WERI-Rb-1 (cell line): ENCODE data around the gene LILRB4.

Source experiments
- DNase-seq: peaks from one replicate; pipeline ENCODE4 v3.0.0-alpha.2; 2020
- H3K27ac ChIP-seq: fragments of 250-450 bp; sonication (Bioruptor Pico); 2 replicates; pipeline ENCODE4 v1.5.1; 2020; ENCODE audit warnings: mild to moderate bottlenecking, moderate library complexity
- H3K27me3 ChIP-seq: fragments of 250-450 bp; sonication (Bioruptor Pico); 2 replicates; pipeline ENCODE4 v1.5.1; 2021; ENCODE audit warnings: mild to moderate bottlenecking, low read depth, moderate library complexity; ENCODE audit not compliant: insufficient read depth, severe bottlenecking
- H3K36me3 ChIP-seq: fragments of 250-450 bp; sonication (Bioruptor Pico); 2 replicates; pipeline ENCODE4 v1.5.1; 2020; ENCODE audit warnings: mild to moderate bottlenecking, moderate library complexity
- H3K4me3 ChIP-seq: 2 replicates; pipeline ENCODE4 v1.5.1; 2011; ENCODE audit warnings: low read depth, mild to moderate bottlenecking, control low read depth, low read length
- H3K9me3 ChIP-seq: fragments of 250-450 bp; sonication (Bioruptor Pico); 2 replicates; pipeline ENCODE4 v1.5.1; 2021; ENCODE audit warnings: mild to moderate bottlenecking, moderate library complexity; ENCODE audit not compliant: severe bottlenecking
- TF ChIP-seq, protein P1 (sequence below): IDR thresholded peaks from 2 replicates; pipeline ENCODE4 v1.5.1; 2011; ENCODE audit warnings: low read depth, mild to moderate bottlenecking, control low read depth, inconsistent platforms, low read length

LILRB4 gene

DNA sequence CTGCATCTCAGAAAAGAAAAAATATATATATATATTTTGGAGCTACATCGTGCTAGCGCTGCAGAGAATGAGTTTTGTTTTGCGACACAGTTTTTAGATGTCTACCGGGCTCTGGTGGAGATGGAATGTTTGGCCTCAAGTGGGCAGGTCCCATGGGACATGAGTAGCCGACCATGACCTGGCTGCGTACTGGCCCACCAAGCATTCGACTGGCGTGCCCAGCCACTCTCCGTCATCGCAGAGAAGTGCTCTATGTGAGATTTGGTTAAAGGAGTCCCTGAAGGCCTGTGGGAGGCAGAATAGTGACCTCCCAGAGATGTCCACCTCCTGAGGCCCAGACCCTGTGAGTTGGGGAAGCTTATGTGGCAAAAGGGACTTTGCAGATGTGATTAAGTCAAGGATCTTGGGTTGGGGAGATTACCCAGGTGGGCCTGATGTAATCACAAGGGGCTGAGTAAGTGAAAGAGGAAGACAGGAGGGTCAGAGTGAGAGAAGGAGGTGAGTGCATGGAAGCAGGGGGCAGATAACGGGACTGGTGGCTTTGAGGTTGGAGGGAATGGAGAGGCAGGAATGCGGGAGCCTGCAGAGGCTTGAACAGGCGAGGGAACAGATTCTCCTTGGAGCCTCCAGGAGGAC is 821 bp upstream of the LILRB4 start:
- peaks cover 5% of the 10 kb centered on the region for H3K9me3 ChIP-seq
- DNase-seq = no peak
- no peak overlapping the region for H3K4me3 ChIP-seq

DNA sequence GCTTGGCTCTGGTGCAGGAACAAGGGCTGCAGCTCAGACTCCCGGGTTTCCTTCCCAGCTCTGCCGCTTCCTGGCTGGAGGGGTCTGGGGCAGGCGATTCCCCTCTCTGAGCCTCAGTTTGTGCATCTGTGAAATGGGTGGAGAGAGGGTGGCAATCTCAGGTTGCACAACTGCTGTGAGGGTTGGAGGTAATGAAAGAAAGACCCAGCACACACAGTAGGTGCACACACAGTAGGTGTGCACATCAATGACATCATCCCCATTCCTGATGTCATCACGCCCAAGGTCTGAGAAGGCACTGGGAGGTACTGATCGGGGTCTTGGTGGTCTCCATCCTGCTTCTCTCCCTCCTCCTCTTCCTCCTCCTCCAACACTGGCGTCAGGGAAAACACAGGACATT is 2.7 kb downstream of the LILRB4 start:
- Histone ChIP-seq H3K4me3 (no peak overlapping the region), H3K27me3 (peaks cover 62% of the 10 kb centered on the region), H3K9me3 (no peaks in the 10 kb centered on the region), H3K36me3 (no peaks in the 10 kb centered on the region), H3K27ac (no peak overlapping the region)
- TF ChIP-seq, protein P1, sequence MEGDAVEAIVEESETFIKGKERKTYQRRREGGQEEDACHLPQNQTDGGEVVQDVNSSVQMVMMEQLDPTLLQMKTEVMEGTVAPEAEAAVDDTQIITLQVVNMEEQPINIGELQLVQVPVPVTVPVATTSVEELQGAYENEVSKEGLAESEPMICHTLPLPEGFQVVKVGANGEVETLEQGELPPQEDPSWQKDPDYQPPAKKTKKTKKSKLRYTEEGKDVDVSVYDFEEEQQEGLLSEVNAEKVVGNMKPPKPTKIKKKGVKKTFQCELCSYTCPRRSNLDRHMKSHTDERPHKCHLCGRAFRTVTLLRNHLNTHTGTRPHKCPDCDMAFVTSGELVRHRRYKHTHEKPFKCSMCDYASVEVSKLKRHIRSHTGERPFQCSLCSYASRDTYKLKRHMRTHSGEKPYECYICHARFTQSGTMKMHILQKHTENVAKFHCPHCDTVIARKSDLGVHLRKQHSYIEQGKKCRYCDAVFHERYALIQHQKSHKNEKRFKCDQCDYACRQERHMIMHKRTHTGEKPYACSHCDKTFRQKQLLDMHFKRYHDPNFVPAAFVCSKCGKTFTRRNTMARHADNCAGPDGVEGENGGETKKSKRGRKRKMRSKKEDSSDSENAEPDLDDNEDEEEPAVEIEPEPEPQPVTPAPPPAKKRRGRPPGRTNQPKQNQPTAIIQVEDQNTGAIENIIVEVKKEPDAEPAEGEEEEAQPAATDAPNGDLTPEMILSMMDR = no peak
- no peak for DNase-seq

More for the DNA sequence above, 821 bp upstream of the LILRB4 start:
- Histone ChIP-seq H3K27ac (no peak overlapping the region), H3K27me3 (peaks cover 75% of the 10 kb centered on the region), H3K36me3 (no peaks in the 10 kb centered on the region)
- TF ChIP-seq, protein P1 = no peak

DNA sequence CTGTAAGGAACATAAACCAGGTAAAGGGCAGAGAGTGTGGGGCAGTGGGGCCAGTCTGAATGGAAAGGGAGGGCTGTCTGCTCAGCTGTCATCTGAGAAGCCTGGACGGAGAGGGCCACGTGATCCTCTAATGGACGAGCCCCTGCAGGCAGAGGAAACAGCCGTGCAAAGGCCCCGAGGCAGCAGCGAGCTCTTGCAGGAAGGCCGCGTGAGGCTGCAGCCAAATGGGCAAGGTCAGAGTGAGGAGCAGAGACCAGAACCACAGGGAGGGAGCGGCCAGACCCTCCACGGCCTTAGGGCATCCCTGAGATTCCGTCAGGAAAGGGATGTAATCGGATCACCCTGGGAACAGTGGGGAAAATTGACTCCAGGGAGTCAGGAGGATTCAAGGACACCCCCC is 4.4 kb downstream of the LILRB4 start:
- H3K36me3 ChIP-seq = no peaks in the 10 kb centered on the region
- no peaks in the 10 kb centered on the region for H3K9me3 ChIP-seq
- peaks cover 62% of the 10 kb centered on the region for H3K27me3 ChIP-seq

DNA sequence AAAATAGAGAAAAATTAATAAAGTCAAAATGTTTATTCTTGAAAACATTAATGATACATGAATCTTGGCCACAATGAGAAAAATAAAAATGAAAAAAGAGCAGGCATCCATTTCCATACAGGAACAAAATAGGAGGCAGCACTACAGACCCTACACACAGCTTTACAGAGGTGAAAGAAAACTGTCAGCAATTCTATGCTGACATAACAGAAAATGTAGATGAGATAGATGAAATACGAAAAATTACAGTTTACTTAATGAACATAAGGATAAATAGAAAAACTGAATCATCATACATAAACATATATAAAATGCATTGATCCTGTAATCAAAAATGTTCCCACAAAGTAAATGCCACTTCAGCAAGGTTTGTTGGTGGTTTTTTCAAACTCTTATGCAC is 5.6 kb downstream of the LILRB4 start:
- TF ChIP-seq, protein P1 = no peak
- no peak for DNase-seq
- Histone ChIP-seq H3K4me3 (no peak overlapping the region), H3K27ac (no peak overlapping the region), H3K36me3 (no peaks in the 10 kb centered on the region), H3K27me3 (peaks cover 62% of the 10 kb centered on the region), H3K9me3 (no peaks in the 10 kb centered on the region)

More for the DNA sequence above, 4.4 kb downstream of the LILRB4 start:
- Histone ChIP-seq H3K27ac (no peak overlapping the region), H3K4me3 (no peak overlapping the region)
- TF ChIP-seq, protein P1 = no peak
- DNase-seq = no peak

DNA sequence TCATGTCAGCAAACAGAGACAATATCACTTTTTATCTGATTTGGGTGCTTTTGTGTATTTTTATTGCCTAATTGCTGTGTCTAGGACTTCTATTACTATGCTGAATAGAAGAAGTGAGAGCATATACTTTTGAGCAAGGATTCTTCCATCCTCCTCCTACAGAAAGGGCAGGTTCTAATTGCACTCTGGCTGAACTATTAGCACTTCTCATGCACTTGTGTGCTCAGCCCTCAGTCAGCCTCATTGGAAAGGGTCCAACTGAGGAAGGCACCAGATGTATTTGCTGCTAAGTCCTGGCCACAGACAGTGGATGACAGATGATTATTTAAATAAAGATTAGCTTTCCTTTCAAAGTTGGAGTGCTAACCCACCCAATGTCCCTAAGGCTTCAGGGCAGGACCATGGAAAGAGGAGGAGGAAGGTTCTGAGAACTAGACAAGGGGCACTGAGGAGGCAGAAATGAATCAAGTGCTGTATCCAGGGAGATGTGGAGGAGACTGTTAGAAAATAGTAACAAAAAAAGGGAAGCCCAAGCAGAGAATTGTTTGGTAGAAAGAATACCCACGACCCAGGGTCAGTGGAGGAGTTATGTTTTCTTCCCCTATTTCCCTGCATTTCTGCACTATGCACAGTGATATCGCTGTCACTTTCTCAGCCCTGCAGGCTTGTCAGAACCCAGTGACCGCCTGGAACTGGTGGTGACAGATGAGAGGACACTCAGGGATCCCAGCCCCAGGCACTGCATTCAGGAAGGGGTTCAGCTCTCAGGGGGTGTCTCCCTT is 8.0 kb downstream of the LILRB4 start:
- H3K4me3 ChIP-seq = no peak overlapping the region
- H3K36me3 ChIP-seq = no peaks in the 10 kb centered on the region
- no peak overlapping the region for H3K27ac ChIP-seq
- no peak for DNase-seq
- no peaks in the 10 kb centered on the region for H3K9me3 ChIP-seq
- TF ChIP-seq, protein P1 = no peak
- peaks cover 65% of the 10 kb centered on the region for H3K27me3 ChIP-seq

DNA sequence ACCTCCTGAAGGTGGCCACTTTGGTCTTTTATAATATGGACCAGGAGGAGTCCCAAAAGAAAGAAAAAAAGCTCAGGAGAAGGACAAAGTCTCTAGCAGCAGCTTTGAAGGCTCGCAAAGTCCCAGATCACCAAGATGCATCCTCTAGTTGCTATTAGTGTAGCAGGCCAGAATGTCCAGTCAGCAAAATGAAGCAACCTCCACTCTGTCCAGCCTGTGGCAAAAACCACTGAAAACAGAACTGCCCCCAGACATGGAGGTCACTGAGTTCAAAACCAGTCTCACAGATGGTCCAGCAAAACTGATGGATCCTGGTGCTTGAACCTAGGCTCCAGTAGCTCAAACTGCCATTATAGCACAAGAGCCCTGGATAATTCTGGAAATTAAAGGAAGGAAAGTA is 10.4 kb downstream of the LILRB4 start:
- no peaks in the 10 kb centered on the region for H3K36me3 ChIP-seq
- H3K27ac ChIP-seq = no peak overlapping the region
- no peak for DNase-seq
- TF ChIP-seq, protein P1 = no peak
- peaks cover 74% of the 10 kb centered on the region for H3K27me3 ChIP-seq
- H3K4me3 ChIP-seq = no peak overlapping the region
- H3K9me3 ChIP-seq = no peaks in the 10 kb centered on the region
